PC-9 (cell line): ENCODE data around the gene RAB6C. TPM values are rescaled to one million over a fixed set of nuclear protein-coding genes. Genes with fewer than 3 reads are reported as not detected.
"Not testable (repeated sequence)": the region's sequence is repeated elsewhere in the genome, so short reads cannot be mapped to it uniquely, and the experiment has no call there.

Experiments
- Bru-seq: library from RNA; stranded (reverse); fragments of 400-500 nt; gene quantifications from one replicate; lab custom pipeline; 2021; lab: Mats Ljungman, UMichigan
- BruChase-seq, 2 experiments: library from RNA; stranded (reverse); fragments of 400-500 nt; gene quantifications; one replicate each; lab custom pipeline; 2021; lab: Mats Ljungman, UMichigan
- BruUV-seq: library from RNA; stranded (reverse); fragments of 400-500 nt; replicated peaks from 2 replicates; lab custom pipeline; 2021; lab: Mats Ljungman, UMichigan
- CTCF ChIA-PET: fragments of 300-600 bp; sonication (Branson Sonifier 250); formaldehyde crosslinking; loops from one replicate; lab custom pipeline; 2022; ENCODE audit warnings: antibody characterized with exemption; lab: Charles Lee
- POLR2A ChIA-PET: fragments of 300-600 bp; sonication (Branson Sonifier 250); formaldehyde crosslinking; loops from one replicate; lab custom pipeline; 2022; ENCODE audit warnings: antibody characterized with exemption; ENCODE audit not compliant: unreplicated experiment; lab: Charles Lee
- DNase-seq, 2 experiments: peaks; one replicate each; pipeline versions ENCODE4 v3.0.0 to v3.0.0-alpha.2; 2015 to 2022; ENCODE audit warnings: mixed read lengths in 1 of 2
- H2AFZ ChIP-seq: fragments of 200-600 bp; sonication (generic); 2 replicates; pipeline ENCODE4 v1.8.1; 2017; ENCODE audit warnings: antibody characterized with exemption
- H3F3A ChIP-seq: fragments of 200-600 bp; sonication (generic); 2 replicates; pipeline ENCODE4 v1.8.1; 2017; ENCODE audit warnings: antibody characterized with exemption, mild to moderate bottlenecking, low read depth; ENCODE audit not compliant: insufficient read depth
- H3K27ac ChIP-seq: fragments of 200-600 bp; sonication (generic); 2 replicates; pipeline ENCODE4 v1.6.1; 2016; ENCODE audit warnings: mixed run types
- H3K27me3 ChIP-seq: fragments of 200-600 bp; sonication (generic); 2 replicates; pipeline ENCODE4 v1.6.1; 2016; ENCODE audit warnings: low read depth, mixed run types; ENCODE audit not compliant: insufficient read depth
- H3K36me3 ChIP-seq: fragments of 200-600 bp; sonication (generic); 2 replicates; pipeline ENCODE4 v1.6.1; 2016; ENCODE audit warnings: low read depth, mixed run types
- H3K4me1 ChIP-seq: fragments of 200-600 bp; sonication (generic); replicated peaks from 2 replicates; pipeline ENCODE4 v1.6.1; 2016; ENCODE audit warnings: mixed run types; ENCODE audit not compliant: insufficient read depth
- H3K4me2 ChIP-seq: fragments of 200-600 bp; sonication (generic); 2 replicates; pipeline ENCODE4 v1.6.1; 2017; ENCODE audit warnings: mixed run types
- H3K4me3 ChIP-seq: fragments of 200-600 bp; sonication (generic); 2 replicates; pipeline ENCODE4 v1.6.1; 2016; ENCODE audit warnings: mixed run types
- H3K79me2 ChIP-seq: fragments of 200-600 bp; sonication (generic); 2 replicates; pipeline ENCODE4 v1.6.1; 2017; ENCODE audit warnings: low read depth, mixed run types
- H3K9me2 ChIP-seq: fragments of 200-600 bp; sonication (generic); 2 replicates; pipeline ENCODE4 v1.8.1; 2017; ENCODE audit warnings: mild to moderate bottlenecking; ENCODE audit not compliant: insufficient read depth
- H3K9me3 ChIP-seq: fragments of 200-600 bp; sonication (generic); 2 replicates; pipeline ENCODE4 v1.8.1; 2016; ENCODE audit warnings: low read depth; ENCODE audit not compliant: insufficient read depth
- H4K20me1 ChIP-seq: fragments of 200-600 bp; sonication (generic); 2 replicates; pipeline ENCODE4 v1.8.1; 2017; ENCODE audit not compliant: insufficient read depth
- CTCF ChIP-seq: fragments of 200-600 bp; sonication (generic); conservative IDR thresholded peaks from 2 replicates; pipeline ENCODE4 v1.6.1; 2017; ENCODE audit warnings: mixed run types, antibody characterized with exemption, mild to moderate bottlenecking, moderate library complexity
- EZH2 ChIP-seq: fragments of 200-600 bp; sonication (generic); IDR thresholded peaks from 2 replicates; pipeline ENCODE4 v1.8.0; 2017; ENCODE audit warnings: antibody characterized with exemption, low read depth
- intact Hi-C: fragments of 100-400 bp; cut with micrococcal nuclease; formaldehyde crosslinking; loops from one replicate; pipeline ENCODE4 v1.10.0; 2022; ENCODE audit not compliant: unreplicated experiment
- long read RNA-seq: library from polyadenylated mRNA; stranded (forward); transcript quantifications from one replicate; pipeline ENCODE4 v2.0.0, GENCODE V29; 2022
- total RNA-seq: library from RNA; stranded (reverse); gene quantifications from 2 replicates; pipeline ENCODE4 v1.2.3, GENCODE V29; 2021

Gene RAB6C
- total RNA-seq (not detected in 2 replicates), Bru-seq, nascent RNA (not detected), BruChase-seq, experiment 1, labeled RNA remaining after a 2-hour chase (not detected), BruChase-seq, experiment 2, labeled RNA remaining after a 6-hour chase (not detected)
- long read RNA-seq: 0 reads

- H2AFZ ChIP-seq, H3K27ac ChIP-seq, DNase-seq, H3K36me3 ChIP-seq, intact Hi-C loops, H3F3A ChIP-seq, H3K4me1 ChIP-seq, H3K9me2 ChIP-seq, H3K9me3 ChIP-seq, H3K4me2 ChIP-seq, H3K4me3 ChIP-seq, H3K79me2 ChIP-seq, CTCF ChIA-PET, H4K20me1 ChIP-seq, POLR2A ChIA-PET, BruUV-seq: not testable (repeated sequence)
- peaks cover 27% of the 10 kb centered on the region for H3K27me3 ChIP-seq
These were observed at the start of gene RAB6C for GRCh38 chr2:129979629-129980155. Gene RAB6C (plus strand): TSS chr2:129979666. CDS start chr2:129980116, 450 bp downstream.

GRCh38 chr2:129930451-129930850 is 49.0 kb upstream of the RAB6C start:
- Histone ChIP-seq H3K79me2 (no peaks in the 10 kb centered on the region), H3K4me2 (no peak overlapping the region), H3K9me3 (no peaks in the 10 kb centered on the region), H4K20me1 (no peaks in the 10 kb centered on the region), H3F3A (no peaks in the 10 kb centered on the region), H3K4me1 (no peaks in the 10 kb centered on the region), H3K27me3 (peaks cover 46% of the 10 kb centered on the region), H2AFZ (no peak overlapping the region), H3K36me3 (no peaks in the 10 kb centered on the region), H3K9me2 (no peaks in the 10 kb centered on the region), H3K4me3 (no peak overlapping the region), H3K27ac (no peak overlapping the region)
- intact Hi-C loops: no loop called here
- TF ChIP-seq EZH2 (no peak), CTCF (no peak)
- CTCF ChIA-PET: no interaction called here
- BruUV-seq: no TSS peak
- no peak for DNase-seq
- POLR2A ChIA-PET: no interaction called here

- H3K27ac ChIP-seq, H3F3A ChIP-seq, H4K20me1 ChIP-seq, DNase-seq, intact Hi-C loops, H2AFZ ChIP-seq, H3K9me3 ChIP-seq, H3K4me2 ChIP-seq, H3K4me3 ChIP-seq, H3K9me2 ChIP-seq, POLR2A ChIA-PET, H3K36me3 ChIP-seq, CTCF ChIA-PET, H3K79me2 ChIP-seq, H3K4me1 ChIP-seq, BruUV-seq: not testable (repeated sequence)
- peaks cover 35% of the 10 kb centered on the region for H3K27me3 ChIP-seq
These were observed 46.1 kb upstream of the RAB6C start for GRCh38 chr2:129933387-129933786.

- Histone ChIP-seq H4K20me1 (no peaks in the 10 kb centered on the region), H3K36me3 (no peaks in the 10 kb centered on the region), H3K27me3 (peaks cover 42% of the 10 kb centered on the region), H3K4me3 (no peak overlapping the region), H3K27ac (no peak overlapping the region), H3K79me2 (no peaks in the 10 kb centered on the region), H2AFZ (no peak overlapping the region), H3K4me2 (no peak overlapping the region), H3K9me2 (no peaks in the 10 kb centered on the region), H3F3A (no peaks in the 10 kb centered on the region), H3K9me3 (no peaks in the 10 kb centered on the region), H3K4me1 (no peaks in the 10 kb centered on the region)
- TF ChIP-seq CTCF: no peak
- intact Hi-C loops: no loop called here
- no peak for DNase-seq
- ChIA-PET POLR2A (no interaction called here), CTCF (no interaction called here)
- BruUV-seq: no TSS peak
These were observed 45.2 kb upstream of the RAB6C start for GRCh38 chr2:129934044-129934822.
